Measurements from ENCODE around the gene MMP25.

GRCh38 chr16:3022208-3022683 lies 24.1 kb upstream of the MMP25 start:
- TF ChIP-seq POLR2A (IDR thresholded peaks at IDR 0.05) (no peak), POLR2AphosphoS5 (IDR thresholded peaks at IDR 0.05; ENCODE audit: insufficient read depth in 1 of 2, low read depth in 1 of 2) (peak in 1 of 2 donors; percentile 90)
